Stimulated activated naive CD8-positive, alpha-beta T cell treated with anti-CD3 and anti-CD28 coated beads, Interleukin-15, amount 100 ng/mL, for 72 hours (primary cell): ENCODE results near the gene ADGRL3.

ENCODE experiments used
- ATAC-seq: fragments of 150-1000 bp; cut with Tn5 transposase; 2 replicates; pipeline ENCODE4 v1.10.0; 2021; ENCODE audit warnings: mild to moderate bottlenecking, moderate library complexity
- DNase-seq, 2 donors: peaks; one replicate each; pipeline ENCODE4 v3.0.0; 2021 to 2022
- H3K27ac Mint-ChIP-seq, 2 donors: one replicate each; pipeline ENCODE4 v1.8.0; 2022; ENCODE audit warnings: mild to moderate bottlenecking in 2 of 2, mixed read lengths in 2 of 2, moderate library complexity in 2 of 2
- H3K27me3 Mint-ChIP-seq: one replicate; pipeline ENCODE4 v1.8.0; 2022; ENCODE audit warnings: mixed read lengths
- H3K4me1 Mint-ChIP-seq: one replicate; pipeline ENCODE4 v1.8.0; 2022; ENCODE audit warnings: mild to moderate bottlenecking, mixed read lengths
- H3K4me3 Mint-ChIP-seq, 2 donors: one replicate each; pipeline ENCODE4 v1.8.0; 2022; ENCODE audit warnings: mild to moderate bottlenecking in 2 of 2, mixed read lengths in 2 of 2, moderate library complexity in 1 of 2
- H3K9me3 Mint-ChIP-seq, 2 donors: one replicate each; pipeline ENCODE4 v1.8.0; 2022; ENCODE audit warnings: mixed read lengths in 2 of 2

ADGRL3 gene

DNA sequence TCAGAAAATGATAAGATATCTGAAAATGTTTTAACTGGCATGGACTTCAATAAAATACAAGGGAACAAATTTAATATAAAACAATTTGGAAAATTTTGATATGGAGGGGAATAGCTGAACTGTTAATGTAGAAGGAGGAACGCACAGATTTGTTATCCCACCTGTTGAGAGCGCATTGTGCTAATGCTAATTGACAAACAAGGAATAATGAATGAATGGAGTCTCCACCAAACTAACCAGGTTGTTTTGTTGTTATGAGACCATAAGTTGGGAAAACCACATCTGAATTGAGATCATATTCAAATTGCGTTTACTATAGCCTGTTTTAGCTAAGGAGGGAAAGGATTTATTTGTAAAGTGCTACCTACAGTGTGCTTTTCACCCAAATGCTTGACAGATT lies 195.6 kb downstream of the ADGRL3 start:
- DNase-seq (no peak), ATAC-seq (no peak)
- no peak overlapping the region for H3K27ac Mint-ChIP-seq
- H3K9me3 Mint-ChIP-seq: no peaks in the 10 kb centered on the region
- H3K4me1 Mint-ChIP-seq: no peaks in the 10 kb centered on the region
- no peaks in the 10 kb centered on the region for H3K27me3 Mint-ChIP-seq
- no peak overlapping the region for H3K4me3 Mint-ChIP-seq

DNA sequence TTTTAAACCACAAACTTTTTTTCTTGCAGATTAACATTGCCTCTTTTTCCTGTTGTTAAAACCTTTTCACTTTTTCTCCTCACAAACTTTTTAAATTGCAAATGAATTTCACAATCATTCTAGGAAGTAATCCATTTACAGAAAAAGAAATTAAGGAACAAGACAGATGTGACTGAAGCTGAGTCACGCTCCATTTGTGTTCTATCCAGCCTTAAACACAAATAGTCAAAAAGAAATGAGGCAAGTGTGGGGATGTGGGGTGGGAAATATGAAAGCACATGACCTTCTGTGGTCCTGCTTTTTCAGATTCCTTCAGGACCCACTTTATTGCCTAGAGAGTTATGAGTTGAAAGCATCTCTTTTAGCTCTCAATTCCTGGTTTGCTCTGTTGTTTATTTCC lies 197.0 kb downstream of the ADGRL3 start:
- Mint-ChIP-seq H3K27ac (no peak overlapping the region), H3K27me3 (no peaks in the 10 kb centered on the region), H3K4me1 (no peaks in the 10 kb centered on the region), H3K4me3 (no peak overlapping the region), H3K9me3 (no peaks in the 10 kb centered on the region)
- DNase-seq (no peak), ATAC-seq (no peak)

DNA sequence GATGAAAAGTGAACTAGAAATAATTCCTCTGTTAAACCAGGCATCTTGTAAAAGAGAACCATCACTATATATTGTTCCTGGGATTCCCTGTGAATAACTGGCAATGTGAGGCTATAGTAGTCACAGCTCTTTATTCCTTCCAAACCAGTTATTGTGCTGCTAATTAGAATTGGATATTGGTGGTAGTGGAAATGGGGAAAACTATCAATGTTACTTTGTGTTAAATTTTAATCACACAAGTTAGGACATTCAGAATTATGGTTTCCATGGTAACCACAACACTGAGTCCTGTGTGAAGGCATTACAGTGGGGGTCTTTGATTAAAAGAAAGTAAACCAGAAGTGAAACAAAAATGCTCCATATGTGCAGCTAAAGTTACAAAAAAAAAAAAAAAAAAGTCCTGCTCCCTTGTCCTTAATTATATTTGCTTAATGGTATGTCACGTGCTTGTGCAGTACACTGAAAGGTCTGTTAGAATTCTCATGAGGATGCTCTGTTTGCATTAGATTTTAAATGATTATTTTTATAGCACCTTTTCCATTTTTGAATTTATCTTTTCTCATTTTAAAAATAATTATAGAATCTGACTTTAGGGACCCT lies 200.4 kb downstream of the ADGRL3 start:
- Mint-ChIP-seq H3K27me3 (no peaks in the 10 kb centered on the region), H3K4me3 (no peak overlapping the region), H3K9me3 (no peaks in the 10 kb centered on the region), H3K27ac (no peak overlapping the region), H3K4me1 (no peaks in the 10 kb centered on the region)
- no peak for DNase-seq
- no peak for ATAC-seq

DNA sequence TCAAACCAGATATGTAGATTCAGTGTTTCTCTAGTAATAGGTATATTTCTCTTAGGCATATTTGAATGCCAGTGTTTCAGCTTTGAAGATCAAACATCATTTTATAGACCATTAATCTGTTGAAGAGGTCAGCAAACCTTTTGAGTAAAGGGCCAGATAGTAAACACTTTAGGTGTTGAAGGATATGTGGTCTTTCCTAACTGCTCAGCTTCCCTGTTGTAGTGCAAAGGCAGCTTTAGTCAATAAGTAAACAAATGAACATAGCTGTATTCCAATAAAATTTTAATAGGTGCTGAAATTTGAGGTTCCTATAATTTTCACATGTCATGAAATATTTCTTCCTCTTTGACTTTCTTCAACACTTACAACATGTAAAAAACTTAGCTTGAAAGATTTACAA lies 201.6 kb downstream of the ADGRL3 start:
- Mint-ChIP-seq H3K4me1 (no peaks in the 10 kb centered on the region), H3K27ac (no peak overlapping the region), H3K4me3 (no peak overlapping the region), H3K9me3 (no peaks in the 10 kb centered on the region), H3K27me3 (no peaks in the 10 kb centered on the region)
- ATAC-seq (no peak), DNase-seq (no peak)

DNA sequence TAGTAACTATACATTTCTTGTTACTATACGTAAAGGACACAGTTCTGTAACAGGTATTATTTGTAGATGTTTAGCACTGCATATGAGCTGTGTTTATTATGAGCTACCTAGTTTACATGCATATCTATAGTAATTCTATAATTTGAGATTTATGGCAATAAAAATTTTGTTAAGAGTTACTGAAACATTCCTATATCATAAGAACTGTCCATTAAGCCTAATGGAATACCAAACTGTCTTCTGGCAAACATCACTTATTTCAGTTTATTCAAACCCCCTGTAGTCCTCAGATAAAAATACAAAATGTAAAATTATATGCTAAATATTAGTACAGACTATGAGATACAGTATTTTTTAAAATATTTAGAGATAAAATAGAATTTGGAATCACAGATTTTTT lies 205.2 kb downstream of the ADGRL3 start:
- no peak for ATAC-seq
- H3K4me3 Mint-ChIP-seq: no peak overlapping the region
- no peaks in the 10 kb centered on the region for H3K27me3 Mint-ChIP-seq
- no peak overlapping the region for H3K27ac Mint-ChIP-seq
- no peak for DNase-seq
- H3K9me3 Mint-ChIP-seq: no peaks in the 10 kb centered on the region
- no peaks in the 10 kb centered on the region for H3K4me1 Mint-ChIP-seq

DNA sequence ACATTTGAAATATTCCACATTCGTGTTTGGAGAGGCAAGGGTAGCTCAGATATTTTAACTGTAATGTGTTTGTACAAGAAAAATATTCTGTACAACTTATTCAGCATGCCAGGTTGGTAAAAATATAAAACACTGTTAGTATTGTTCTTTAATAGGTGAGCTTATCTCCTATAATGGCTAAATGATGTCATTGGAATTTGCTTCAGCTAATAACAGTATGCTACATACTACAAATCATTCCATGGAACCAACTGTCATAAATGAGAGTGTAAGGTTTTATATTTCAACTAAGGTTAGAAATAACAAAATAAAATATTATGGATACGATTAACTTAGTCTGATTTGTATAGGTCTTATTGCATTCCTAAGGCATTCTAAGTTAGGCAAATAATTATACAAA lies 206.6 kb downstream of the ADGRL3 start:
- Mint-ChIP-seq H3K4me3 (no peak overlapping the region), H3K27me3 (no peaks in the 10 kb centered on the region), H3K9me3 (no peaks in the 10 kb centered on the region), H3K4me1 (no peaks in the 10 kb centered on the region), H3K27ac (no peak overlapping the region)
- ATAC-seq (no peak), DNase-seq (no peak)

DNA sequence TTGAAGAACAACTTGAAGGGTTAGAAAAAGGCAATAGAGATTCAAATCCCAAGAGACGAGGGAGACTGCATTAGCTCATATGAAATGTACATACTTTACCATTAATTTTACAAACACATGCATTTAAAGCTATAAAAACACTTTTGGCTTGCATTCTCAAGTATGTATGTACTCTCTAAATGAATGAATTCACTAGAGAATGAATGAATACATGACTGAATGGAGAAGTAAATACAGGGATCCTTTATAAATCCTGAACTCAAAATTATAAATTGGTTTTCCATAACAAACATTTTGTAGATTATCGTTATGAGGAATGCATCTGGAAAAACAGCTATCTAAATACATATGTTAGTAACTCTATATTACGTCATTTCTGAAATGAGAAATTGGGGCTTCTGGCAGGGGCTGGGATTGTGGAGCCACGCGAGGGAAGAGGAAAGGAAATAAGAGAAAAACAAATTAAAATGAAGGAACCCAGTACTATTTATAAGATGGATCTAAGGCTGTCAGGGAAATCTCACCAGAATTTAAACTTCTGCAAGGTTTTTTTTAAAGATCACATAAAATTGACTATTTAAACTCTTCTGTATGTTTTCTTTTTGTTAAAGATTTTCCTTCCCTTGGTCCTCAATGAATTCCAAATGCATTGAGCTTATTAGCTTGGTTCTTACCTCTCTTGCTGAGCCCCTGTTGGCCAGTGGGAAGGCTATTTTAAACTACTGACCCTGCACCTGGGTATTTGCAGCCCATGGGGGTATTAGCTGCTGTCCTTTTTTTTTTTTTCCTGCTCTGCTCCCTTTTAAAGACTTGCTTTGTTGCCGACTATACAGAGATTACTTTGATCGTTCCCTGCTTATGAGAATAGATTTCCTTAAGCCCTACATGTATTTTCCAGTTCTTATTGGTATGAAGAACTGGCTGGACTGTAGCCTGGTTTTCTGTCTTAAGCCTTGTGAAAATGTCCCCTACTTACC lies 207.8 kb downstream of the ADGRL3 start:
- H3K27ac Mint-ChIP-seq: no peak overlapping the region
- H3K9me3 Mint-ChIP-seq: no peaks in the 10 kb centered on the region
- H3K4me1 Mint-ChIP-seq: no peaks in the 10 kb centered on the region
- DNase-seq (no peak), ATAC-seq (no peak)
- no peak overlapping the region for H3K4me3 Mint-ChIP-seq
- H3K27me3 Mint-ChIP-seq: no peaks in the 10 kb centered on the region

DNA sequence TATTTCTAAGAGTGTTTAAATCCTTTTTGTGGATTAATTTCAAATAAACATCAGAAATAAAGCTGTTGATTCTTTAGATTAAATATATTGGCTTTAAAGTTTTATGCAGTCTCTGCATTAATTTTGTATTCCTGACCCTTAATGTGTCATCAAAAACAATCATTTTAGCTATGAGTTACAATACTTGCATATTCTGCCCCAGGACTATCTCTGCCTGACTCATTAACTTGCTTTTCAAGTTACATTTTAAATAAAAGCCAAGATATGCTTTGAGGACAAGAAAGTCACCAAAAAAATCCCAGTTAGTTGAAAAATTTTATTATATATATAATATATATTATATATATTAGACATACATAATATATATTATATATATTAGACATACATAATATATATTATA lies 208.7 kb downstream of the ADGRL3 start:
- ATAC-seq: no peak
- Mint-ChIP-seq H3K27ac (no peak overlapping the region), H3K9me3 (no peaks in the 10 kb centered on the region), H3K4me1 (no peaks in the 10 kb centered on the region), H3K4me3 (no peak overlapping the region), H3K27me3 (no peaks in the 10 kb centered on the region)
- no peak for DNase-seq

DNA sequence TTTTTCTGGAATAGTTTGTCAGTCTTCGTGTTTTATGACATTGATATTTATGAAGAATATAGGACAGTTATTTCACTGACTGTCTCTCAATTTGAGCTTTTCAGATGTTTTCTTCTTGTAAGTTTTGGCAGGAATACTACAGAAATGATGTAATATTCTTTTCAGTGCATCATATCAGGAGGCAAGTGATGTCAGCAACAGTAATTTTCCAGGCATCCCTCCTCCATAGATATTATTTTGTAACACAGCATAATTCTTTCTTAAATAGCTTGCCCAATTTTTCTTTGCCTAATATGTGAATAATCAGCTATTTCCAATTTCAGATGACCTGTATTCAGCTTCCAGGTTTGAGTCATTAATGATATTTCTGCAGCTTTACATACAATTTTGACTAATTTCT lies 211.1 kb downstream of the ADGRL3 start:
- Mint-ChIP-seq H3K27me3 (no peaks in the 10 kb centered on the region), H3K27ac (no peak overlapping the region), H3K4me1 (no peaks in the 10 kb centered on the region), H3K9me3 (no peaks in the 10 kb centered on the region), H3K4me3 (no peak overlapping the region)
- no peak for DNase-seq
- ATAC-seq: no peak

DNA sequence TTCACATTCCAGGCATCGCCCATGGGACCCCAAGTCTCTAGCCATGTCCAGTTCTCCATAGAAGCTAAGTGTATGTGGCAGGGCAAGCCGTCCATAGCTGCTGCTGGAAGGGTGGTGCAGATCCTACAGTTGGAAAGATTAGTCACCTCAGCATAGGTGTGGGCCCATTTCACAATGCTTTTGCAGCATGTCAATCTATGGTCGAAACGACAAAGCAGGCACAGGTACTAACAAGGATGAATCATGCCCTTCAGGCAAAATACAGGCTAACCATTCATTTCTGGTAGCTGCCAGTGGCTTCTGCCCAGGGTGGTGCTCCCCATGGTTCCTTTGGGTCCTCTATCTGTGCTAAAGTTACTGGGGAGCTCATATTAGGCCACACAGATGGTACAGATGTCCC lies 225.2 kb downstream of the ADGRL3 start:
- Mint-ChIP-seq H3K9me3 (peaks cover 7 to 31% of the 10 kb centered on the region in 2 donors), H3K4me1 (no peaks in the 10 kb centered on the region)
- DNase-seq: no peak

DNA sequence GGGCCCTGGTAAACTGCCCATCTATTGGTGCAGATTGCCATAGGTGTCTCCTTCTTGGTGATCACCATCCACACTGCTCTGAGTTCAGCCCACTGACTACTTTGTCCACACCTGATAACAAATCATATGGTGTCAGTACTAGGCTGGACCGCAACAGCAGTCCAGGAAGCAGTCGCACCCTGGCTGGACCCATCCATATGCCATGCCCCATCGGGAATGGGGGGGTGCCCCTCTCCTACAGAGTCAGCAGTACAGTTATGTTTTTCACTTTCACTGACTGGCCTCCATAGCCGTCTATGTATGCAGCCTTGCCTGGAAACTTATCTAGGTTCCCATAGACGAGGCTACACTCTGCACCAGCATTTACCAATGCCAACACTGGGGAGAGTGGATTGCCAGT lies 226.1 kb downstream of the ADGRL3 start:
- H3K4me1 Mint-ChIP-seq: no peaks in the 10 kb centered on the region
- no peak overlapping the region for H3K4me3 Mint-ChIP-seq

More for the DNA sequence above, 225.2 kb downstream of the ADGRL3 start:
- no peaks in the 10 kb centered on the region for H3K27me3 Mint-ChIP-seq
- no peak for ATAC-seq
- H3K27ac Mint-ChIP-seq: no peak overlapping the region
- H3K4me3 Mint-ChIP-seq: no peak overlapping the region

DNA sequence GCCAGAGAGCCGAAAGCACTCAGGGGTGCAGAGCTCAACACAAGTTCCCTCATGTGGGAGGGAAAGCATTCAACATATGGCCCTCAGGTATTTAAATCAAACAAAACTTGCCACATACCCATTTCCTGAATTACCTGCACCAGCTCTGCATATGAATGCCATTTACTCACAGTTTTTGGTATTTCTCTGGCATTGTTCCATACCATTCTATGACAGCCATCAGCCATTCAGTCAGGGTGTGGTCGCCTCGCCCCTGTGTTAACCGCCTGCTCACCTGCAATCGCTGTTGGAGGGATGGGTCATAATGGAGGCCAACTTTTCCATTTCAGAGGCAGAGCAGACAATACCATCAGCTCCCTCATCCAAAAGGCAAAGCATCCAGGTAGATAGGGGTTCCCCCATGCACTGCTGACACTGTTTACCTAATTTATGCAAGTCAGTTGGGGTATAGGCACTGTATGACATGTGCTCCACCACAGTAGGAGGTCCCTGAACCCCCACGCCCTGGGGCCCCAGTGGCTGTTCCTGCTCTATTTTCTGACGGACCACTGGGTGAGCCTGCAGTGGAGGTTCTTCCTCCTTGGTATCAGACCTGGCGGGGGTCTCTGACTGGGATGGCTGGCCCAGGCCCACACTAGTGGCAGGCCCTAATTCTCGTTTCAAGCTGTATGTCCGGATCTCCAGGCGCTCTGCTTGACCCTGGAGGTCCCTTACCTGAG lies 227.1 kb downstream of the ADGRL3 start:
- Mint-ChIP-seq H3K9me3 (peaks cover 7 to 31% of the 10 kb centered on the region in 2 donors), H3K27me3 (no peaks in the 10 kb centered on the region), H3K4me1 (no peaks in the 10 kb centered on the region), H3K27ac (no peak overlapping the region), H3K4me3 (no peak overlapping the region)
- ATAC-seq (no peak), DNase-seq (no peak)

More for the DNA sequence above, 226.1 kb downstream of the ADGRL3 start:
- Mint-ChIP-seq H3K9me3 (peaks cover 7 to 31% of the 10 kb centered on the region in 2 donors), H3K27me3 (no peaks in the 10 kb centered on the region), H3K27ac (no peak overlapping the region)
- no peak for ATAC-seq
- no peak for DNase-seq

DNA sequence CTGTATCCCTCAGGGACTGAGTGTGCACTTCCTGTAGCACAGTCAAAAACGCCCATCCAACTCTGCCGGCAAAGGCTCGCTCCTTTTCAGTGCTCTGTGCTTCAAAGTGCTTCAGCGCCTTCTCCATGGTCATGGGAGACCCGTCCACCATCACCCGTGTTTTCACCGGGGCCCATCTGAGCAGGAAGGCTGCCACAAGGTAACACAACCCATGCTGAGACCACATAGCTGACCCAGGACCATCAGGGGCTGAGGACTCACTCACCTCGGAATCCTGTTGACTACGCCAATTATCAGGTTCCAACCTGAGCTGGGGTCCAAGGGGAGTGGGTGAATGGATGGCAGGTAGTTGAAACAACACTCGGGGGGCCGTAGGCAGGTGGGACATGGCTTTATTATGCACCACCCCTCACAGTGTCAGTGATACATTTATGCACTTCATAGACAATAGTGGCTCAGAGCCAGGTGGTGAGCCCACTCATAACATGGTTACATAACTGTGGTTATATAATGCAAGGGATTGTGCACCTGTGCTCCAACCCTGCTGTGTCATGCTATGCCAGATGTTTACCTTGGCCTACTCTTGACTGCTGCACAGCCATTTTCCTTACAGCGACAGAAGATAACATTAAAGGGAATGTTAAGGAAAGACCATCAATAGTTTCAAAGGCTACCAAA lies 227.8 kb downstream of the ADGRL3 start:
- no peak overlapping the region for H3K27ac Mint-ChIP-seq
- no peak overlapping the region for H3K4me3 Mint-ChIP-seq
- no peak for DNase-seq
- peaks cover 7 to 31% of the 10 kb centered on the region in 2 donors for H3K9me3 Mint-ChIP-seq
- no peaks in the 10 kb centered on the region for H3K4me1 Mint-ChIP-seq
- H3K27me3 Mint-ChIP-seq: no peaks in the 10 kb centered on the region
- ATAC-seq: no peak

DNA sequence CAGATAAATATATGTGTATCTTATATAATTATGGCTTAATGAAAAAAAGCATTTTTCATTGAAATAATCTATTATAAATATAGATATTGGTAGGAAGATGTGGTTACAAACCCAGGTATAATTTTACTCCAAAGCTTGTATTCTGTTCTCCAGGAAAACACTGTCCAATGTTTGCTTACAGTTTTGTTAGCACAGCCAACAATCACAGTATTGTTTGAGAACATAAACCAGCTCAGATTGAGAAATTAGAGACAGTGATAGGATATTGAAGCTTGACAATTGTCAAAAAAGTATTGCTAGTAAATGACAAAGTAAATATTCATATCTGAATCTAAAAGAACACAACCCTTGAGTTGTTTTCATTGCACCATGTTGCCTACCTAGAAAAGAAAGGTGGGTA lies 228.8 kb downstream of the ADGRL3 start:
- no peaks in the 10 kb centered on the region for H3K4me1 Mint-ChIP-seq
- no peaks in the 10 kb centered on the region for H3K27me3 Mint-ChIP-seq
- no peak overlapping the region for H3K4me3 Mint-ChIP-seq
- H3K27ac Mint-ChIP-seq: no peak overlapping the region
- DNase-seq (no peak), ATAC-seq (no peak)
- H3K9me3 Mint-ChIP-seq: peaks cover 0 to 21% of the 10 kb centered on the region in 2 donors

DNA sequence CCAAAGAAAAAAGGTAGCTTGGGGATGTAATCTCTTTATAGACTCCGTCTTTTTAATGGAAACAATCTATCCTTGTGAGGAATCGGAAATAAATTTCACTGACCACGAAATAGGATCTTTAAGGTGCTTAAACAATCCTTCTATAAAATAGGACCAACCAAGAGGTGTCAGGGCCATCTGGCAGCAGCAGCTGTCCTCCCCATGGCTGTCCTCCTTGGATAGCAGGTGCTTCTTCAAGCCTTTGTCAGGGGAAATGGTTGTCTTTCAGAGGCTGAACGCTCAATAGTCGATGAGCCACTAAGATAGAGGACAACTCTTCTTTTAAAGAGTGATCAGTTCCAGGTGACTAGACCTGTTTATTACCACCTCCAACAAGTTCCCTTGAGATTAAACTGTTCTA lies 231.0 kb downstream of the ADGRL3 start:
- no peak for ATAC-seq
- Mint-ChIP-seq H3K27ac (no peak overlapping the region), H3K4me1 (no peaks in the 10 kb centered on the region), H3K9me3 (peaks cover 0 to 7% of the 10 kb centered on the region in 2 donors), H3K4me3 (no peak overlapping the region), H3K27me3 (no peaks in the 10 kb centered on the region)
- no peak for DNase-seq
